ENCODE results near the gene KNCN. TPM values are rescaled to one million over a fixed set of nuclear protein-coding genes. Genes with fewer than 3 reads are reported as not detected.
A peak's percentile ranks its signal among the peaks of the same experiment; 100 is the strongest.

KNCN gene
- not detected for total RNA-seq
- long read RNA-seq: 0 reads

DNA sequence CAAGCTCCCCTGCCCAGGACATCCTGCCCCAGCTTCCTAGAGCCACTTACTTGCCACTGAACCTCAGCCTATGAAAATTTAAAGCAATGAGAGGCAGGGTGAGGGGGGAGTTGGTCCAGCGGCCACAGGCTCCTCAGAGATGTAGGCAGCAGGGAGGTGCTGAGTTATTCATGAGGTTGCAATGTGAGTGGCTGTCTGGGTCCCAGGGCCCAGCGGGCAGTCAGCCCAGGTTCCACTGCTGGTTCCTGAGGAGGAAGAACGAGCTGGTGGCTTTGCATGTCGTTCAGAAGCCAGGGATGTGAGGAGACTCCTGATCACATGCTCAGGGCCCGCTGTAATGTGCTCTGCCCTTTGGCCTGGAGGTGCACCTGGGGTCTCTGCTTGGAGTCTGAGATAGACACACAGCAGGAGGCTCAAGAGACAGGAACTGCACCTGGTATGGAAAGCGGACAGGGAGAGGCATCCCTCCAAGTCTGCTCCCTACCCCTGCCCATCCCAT lies at the start of gene KNCN:
Gene KNCN, minus strand, starts transcription at position 51 of the 499 bp plus-strand sequence. CDS start 432 bp downstream, outside the sequence.
- TF ChIP-seq, protein P1, sequence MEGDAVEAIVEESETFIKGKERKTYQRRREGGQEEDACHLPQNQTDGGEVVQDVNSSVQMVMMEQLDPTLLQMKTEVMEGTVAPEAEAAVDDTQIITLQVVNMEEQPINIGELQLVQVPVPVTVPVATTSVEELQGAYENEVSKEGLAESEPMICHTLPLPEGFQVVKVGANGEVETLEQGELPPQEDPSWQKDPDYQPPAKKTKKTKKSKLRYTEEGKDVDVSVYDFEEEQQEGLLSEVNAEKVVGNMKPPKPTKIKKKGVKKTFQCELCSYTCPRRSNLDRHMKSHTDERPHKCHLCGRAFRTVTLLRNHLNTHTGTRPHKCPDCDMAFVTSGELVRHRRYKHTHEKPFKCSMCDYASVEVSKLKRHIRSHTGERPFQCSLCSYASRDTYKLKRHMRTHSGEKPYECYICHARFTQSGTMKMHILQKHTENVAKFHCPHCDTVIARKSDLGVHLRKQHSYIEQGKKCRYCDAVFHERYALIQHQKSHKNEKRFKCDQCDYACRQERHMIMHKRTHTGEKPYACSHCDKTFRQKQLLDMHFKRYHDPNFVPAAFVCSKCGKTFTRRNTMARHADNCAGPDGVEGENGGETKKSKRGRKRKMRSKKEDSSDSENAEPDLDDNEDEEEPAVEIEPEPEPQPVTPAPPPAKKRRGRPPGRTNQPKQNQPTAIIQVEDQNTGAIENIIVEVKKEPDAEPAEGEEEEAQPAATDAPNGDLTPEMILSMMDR (IDR thresholded peaks at IDR 0.05): no peak
- peaks cover 2% of the 10 kb centered on the region for H3K27me3 ChIP-seq
- no peaks in the 10 kb centered on the region for H3K9me3 ChIP-seq
- H3K27ac ChIP-seq: no peak within 1 kb of the TSS
- ATAC-seq: no peak
- no peak within 1 kb of the TSS for H3K4me3 ChIP-seq
- DNase-seq: no peak
- no peaks in the 10 kb centered on the region for H3K4me1 ChIP-seq
- intact Hi-C loops (cut with DNase I): no loop called here
- no peaks in the 10 kb centered on the region for H3K36me3 ChIP-seq

DNA sequence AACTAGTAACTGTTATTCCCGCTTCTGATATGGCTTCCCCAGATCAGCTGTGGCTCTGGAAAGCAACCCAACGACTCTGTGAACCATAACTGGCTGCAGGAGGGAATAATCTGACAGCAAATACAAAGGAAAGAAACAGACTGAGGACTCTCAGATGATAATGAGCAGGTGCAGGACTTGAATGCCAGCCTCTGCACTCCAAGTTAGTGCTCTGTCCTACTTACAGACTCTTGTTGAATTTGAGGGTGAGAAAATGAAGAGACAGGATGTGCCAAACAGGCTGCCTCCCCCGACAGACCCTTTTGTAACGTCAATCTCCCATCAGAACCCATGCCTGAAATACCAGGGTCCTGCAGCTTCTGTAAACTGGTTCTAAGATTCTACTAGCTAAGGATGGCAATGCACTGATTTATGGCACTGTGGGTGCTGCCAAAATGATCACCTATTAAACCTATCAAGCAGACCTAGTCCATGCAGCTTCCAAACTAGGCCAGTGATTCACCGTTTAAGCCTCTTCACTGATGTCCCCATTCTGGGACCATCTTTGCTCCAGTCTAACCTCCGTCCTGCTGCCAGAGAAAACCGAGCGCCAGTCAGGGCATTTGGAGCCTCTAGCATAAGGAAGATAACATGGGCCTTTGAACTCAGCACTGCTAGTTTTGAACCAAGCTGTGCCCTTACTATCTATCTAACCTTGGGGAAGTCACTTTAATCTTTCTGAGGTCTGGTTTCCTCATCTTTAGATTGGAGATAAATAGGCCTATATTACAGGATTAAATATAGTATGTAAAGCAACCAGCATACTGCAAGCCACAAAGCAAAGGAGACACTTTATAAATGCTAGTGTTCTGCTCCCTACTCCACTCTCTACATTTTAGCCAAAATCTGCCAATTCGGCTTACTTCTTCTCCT lies 47.9 kb upstream of the KNCN start:
- Histone ChIP-seq H3K4me1 (peaks cover 48% of the 10 kb centered on the region), H3K27me3 (no peaks in the 10 kb centered on the region), H3K9me3 (no peaks in the 10 kb centered on the region), H3K4me3 (no peak overlapping the region), H3K27ac (no peak overlapping the region), H3K36me3 (no peaks in the 10 kb centered on the region)
- TF ChIP-seq, protein P1 (IDR thresholded peaks at IDR 0.05): no peak
- ATAC-seq: no peak
- intact Hi-C loops (cut with DNase I): no loop called here
- no peak for DNase-seq

DNA sequence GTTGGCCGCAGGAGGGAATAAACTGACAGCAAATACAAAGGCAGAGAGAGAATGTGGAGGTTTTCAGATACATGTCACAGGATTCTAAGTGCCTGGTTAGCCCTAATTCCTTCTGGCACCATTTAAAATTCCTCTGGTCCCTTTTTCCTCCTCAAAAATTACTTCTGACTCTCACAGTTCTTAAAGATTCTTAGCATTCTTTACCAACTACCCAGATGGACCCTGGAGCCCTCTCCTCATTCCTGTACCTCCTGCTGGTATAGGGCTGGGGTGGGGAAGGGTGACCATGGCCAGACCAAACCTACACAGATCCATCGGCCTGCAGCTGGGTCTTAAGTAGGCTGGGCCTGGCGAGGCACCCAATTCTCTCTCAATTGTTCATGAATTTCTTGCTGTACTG lies 45.4 kb upstream of the KNCN start:
- intact Hi-C loops (cut with DNase I): no loop called here
- H3K4me1 ChIP-seq: peaks cover 31% of the 10 kb centered on the region
- H3K36me3 ChIP-seq: peaks cover 20% of the 10 kb centered on the region
- no peak overlapping the region for H3K27ac ChIP-seq
- ATAC-seq (no peak), DNase-seq (no peak)
- TF ChIP-seq, protein P1 (IDR thresholded peaks at IDR 0.05): no peak
- H3K27me3 ChIP-seq: no peaks in the 10 kb centered on the region
- H3K4me3 ChIP-seq: no peak overlapping the region
- H3K9me3 ChIP-seq: no peaks in the 10 kb centered on the region

DNA sequence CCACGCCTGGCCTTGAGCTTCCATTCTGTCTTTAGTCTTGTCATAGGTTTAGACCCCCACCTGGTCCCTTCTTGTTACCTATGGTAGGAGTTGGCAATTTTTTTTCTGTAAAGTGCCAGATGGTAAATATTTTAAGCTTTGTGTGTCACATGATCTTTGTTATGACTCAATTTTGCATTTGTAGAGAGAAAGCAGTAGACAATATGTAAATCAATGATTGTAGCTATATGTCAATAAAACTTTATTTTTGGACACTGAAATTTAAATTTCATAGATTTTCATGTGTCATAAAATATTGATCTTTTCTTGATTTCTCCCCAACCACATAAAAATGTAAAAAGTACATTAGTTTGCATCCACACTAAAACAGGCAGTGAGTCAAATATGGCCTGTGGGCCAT lies 44.6 kb upstream of the KNCN start:
- intact Hi-C loops (cut with DNase I): no loop called here
- TF ChIP-seq, protein P1 (IDR thresholded peaks at IDR 0.05): no peak
- DNase-seq: no peak
- Histone ChIP-seq H3K27me3 (no peaks in the 10 kb centered on the region), H3K9me3 (no peaks in the 10 kb centered on the region), H3K36me3 (peaks cover 28% of the 10 kb centered on the region), H3K4me3 (no peak overlapping the region), H3K4me1 (peaks cover 26% of the 10 kb centered on the region), H3K27ac (no peak overlapping the region)
- ATAC-seq: no peak

DNA sequence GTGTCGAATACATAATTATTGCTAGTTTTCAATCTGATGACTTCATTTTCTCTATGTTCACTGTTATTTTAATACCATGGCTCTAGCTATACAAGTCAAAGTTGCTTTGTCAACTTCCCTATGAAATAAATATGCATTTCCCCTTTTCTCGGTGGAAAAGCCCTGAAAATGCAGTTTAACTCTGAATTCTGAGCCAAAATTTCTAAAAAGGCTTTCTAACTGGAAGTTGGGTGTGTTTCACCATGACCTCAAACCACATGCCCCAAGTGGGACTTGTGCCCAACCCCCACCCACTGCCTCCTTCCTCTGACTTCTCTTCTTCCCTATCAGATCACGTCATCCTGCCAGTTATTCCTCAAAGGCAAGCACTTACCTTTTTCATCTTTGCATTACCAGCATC lies 43.7 kb upstream of the KNCN start:
- peaks cover 26% of the 10 kb centered on the region for H3K4me1 ChIP-seq
- no peaks in the 10 kb centered on the region for H3K9me3 ChIP-seq
- DNase-seq: peak; percentile 82
- no peak overlapping the region for H3K4me3 ChIP-seq
- peaks cover 38% of the 10 kb centered on the region for H3K36me3 ChIP-seq
- TF ChIP-seq, protein P1 (IDR thresholded peaks at IDR 0.05): no peak
- intact Hi-C loops (cut with DNase I): no loop called here
- peak overlapping the region; percentile 76 for H3K27ac ChIP-seq
- ATAC-seq: peak; percentile 84
- H3K27me3 ChIP-seq: no peaks in the 10 kb centered on the region
